A673 (cell line): Measurements from ENCODE around the gene REELD1. TPM values are rescaled to one million over a fixed set of nuclear protein-coding genes. Genes with fewer than 3 reads are reported as not detected.

Experiments used
- BruUV-seq: library from RNA; stranded (reverse); fragments of 400-500 nt; replicated peaks from 2 replicates; lab custom pipeline; 2021; lab: Mats Ljungman, UMichigan
- CTCF ChIA-PET: fragments of 300-600 bp; sonication (Branson Sonifier 250); formaldehyde crosslinking; loops from one replicate; lab custom pipeline; 2022; ENCODE audit warnings: antibody characterized with exemption; lab: Charles Lee
- POLR2A ChIA-PET: fragments of 300-600 bp; sonication (Branson Sonifier 250); formaldehyde crosslinking; loops from one replicate; lab custom pipeline; 2022; ENCODE audit warnings: antibody characterized with exemption; ENCODE audit not compliant: low non-redundant PET; lab: Charles Lee
- DNase-seq: peaks from one replicate; pipeline ENCODE4 v3.0.0-alpha.2; 2015; ENCODE audit warnings: low spot score
- H3K27ac ChIP-seq: fragments of 200-600 bp; sonication (generic); 2 replicates; pipeline ENCODE4 v1.5.1; 2016; ENCODE audit warnings: mixed run types, low read depth, mild to moderate bottlenecking, mixed read lengths, antibody characterized with exemption, low read length; ENCODE audit not compliant: poor library complexity, severe bottlenecking
- H3K27me3 ChIP-seq: fragments of 200-600 bp; sonication (generic); replicated peaks from 2 replicates; pipeline ENCODE4 v1.6.1; 2017; ENCODE audit warnings: mixed run types, low read depth, mild to moderate bottlenecking, mixed read lengths, antibody characterized with exemption, low read length; ENCODE audit not compliant: insufficient read depth, poor library complexity
- H3K36me3 ChIP-seq: fragments of 200-600 bp; sonication (generic); 2 replicates; pipeline ENCODE4 v1.6.1; 2016; ENCODE audit warnings: mixed run types, mild to moderate bottlenecking, mixed read lengths, antibody characterized with exemption, low read length; ENCODE audit not compliant: insufficient read depth, poor library complexity, severe bottlenecking
- H3K4me1 ChIP-seq: fragments of 200-600 bp; sonication (generic); 2 replicates; pipeline ENCODE4 v1.6.1; 2017; ENCODE audit warnings: mixed run types, mild to moderate bottlenecking, mixed read lengths, antibody characterized with exemption, low read length; ENCODE audit not compliant: insufficient read depth, poor library complexity, severe bottlenecking
- H3K4me3 ChIP-seq: fragments of 200-600 bp; sonication (generic); 2 replicates; pipeline ENCODE4 v1.5.1; 2016; ENCODE audit warnings: low read depth, mixed run types, mild to moderate bottlenecking, mixed read lengths, low read length; ENCODE audit not compliant: poor library complexity, severe bottlenecking
- H3K9me3 ChIP-seq: fragments of 200-600 bp; sonication (generic); 2 replicates; pipeline ENCODE4 v1.6.1; 2016; ENCODE audit warnings: mixed run types, low read depth, mild to moderate bottlenecking, mixed read lengths, antibody characterized with exemption, low read length; ENCODE audit not compliant: poor library complexity, severe bottlenecking
- EZH2 ChIP-seq: fragments of 200-600 bp; sonication (generic); IDR thresholded peaks from 2 replicates; pipeline ENCODE4 v1.6.1; 2017; ENCODE audit warnings: borderline replicate concordance, low read depth, mild to moderate bottlenecking, mixed read lengths, antibody characterized with exemption, low read length; ENCODE audit not compliant: poor library complexity, severe bottlenecking
- intact Hi-C: fragments of 100-400 bp; cut with micrococcal nuclease; formaldehyde crosslinking; loops from one replicate; pipeline ENCODE4 v1.10.0; 2022; ENCODE audit not compliant: unreplicated experiment
- total RNA-seq: library from RNA; stranded (reverse); gene quantifications from 2 replicates; pipeline ENCODE4 v1.2.3, GENCODE V29; 2021
- TF ChIP-seq, protein P1 (sequence below): fragments of 300-800, 200-600 bp; sonication (generic); conservative IDR thresholded peaks from 2 replicates; pipeline ENCODE4 v1.5.1; 2017; ENCODE audit warnings: low read depth, mild to moderate bottlenecking, antibody characterized with exemption, low read length, moderate library complexity, mixed read lengths

REELD1 gene
- total RNA-seq, 1 experiment from 2014 or later = not detected

DNA sequence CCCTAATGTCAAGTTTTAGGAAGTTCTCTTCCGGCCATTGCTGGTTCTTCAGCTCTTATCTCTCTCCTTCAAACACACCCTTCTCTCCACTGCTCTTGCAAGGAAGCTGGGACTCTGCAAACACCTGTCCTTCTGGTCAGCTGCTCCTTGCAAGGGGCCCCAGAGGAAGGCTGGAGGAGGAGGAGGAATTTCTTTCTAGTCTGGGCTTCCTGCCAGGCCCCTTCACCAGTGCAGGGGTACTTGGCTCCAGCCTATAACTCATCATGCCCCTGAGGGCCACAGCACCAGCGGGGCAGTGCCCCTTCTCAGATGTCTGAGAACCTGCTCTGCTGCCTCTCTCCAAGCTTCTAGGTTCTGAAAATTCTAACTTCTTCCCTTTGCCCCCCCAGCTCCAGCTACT lies 46.7 kb downstream of the REELD1 start:
- no peak overlapping the region for H3K27ac ChIP-seq
- intact Hi-C loops = no loop called here
- H3K27me3 ChIP-seq = no peaks in the 10 kb centered on the region
- ChIA-PET POLR2A (no interaction called here), CTCF (interaction anchor here (0.7 kb wide), 1 partner anchor 10 kb away, joined by 3 read pairs; no protein-coding TSS in a partner anchor)
- DNase-seq = no peak
- H3K4me3 ChIP-seq = no peak overlapping the region
- no peaks in the 10 kb centered on the region for H3K9me3 ChIP-seq
- TF ChIP-seq, protein P1, sequence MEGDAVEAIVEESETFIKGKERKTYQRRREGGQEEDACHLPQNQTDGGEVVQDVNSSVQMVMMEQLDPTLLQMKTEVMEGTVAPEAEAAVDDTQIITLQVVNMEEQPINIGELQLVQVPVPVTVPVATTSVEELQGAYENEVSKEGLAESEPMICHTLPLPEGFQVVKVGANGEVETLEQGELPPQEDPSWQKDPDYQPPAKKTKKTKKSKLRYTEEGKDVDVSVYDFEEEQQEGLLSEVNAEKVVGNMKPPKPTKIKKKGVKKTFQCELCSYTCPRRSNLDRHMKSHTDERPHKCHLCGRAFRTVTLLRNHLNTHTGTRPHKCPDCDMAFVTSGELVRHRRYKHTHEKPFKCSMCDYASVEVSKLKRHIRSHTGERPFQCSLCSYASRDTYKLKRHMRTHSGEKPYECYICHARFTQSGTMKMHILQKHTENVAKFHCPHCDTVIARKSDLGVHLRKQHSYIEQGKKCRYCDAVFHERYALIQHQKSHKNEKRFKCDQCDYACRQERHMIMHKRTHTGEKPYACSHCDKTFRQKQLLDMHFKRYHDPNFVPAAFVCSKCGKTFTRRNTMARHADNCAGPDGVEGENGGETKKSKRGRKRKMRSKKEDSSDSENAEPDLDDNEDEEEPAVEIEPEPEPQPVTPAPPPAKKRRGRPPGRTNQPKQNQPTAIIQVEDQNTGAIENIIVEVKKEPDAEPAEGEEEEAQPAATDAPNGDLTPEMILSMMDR = no peak
- TF ChIP-seq EZH2 = no peak
- H3K36me3 ChIP-seq = no peaks in the 10 kb centered on the region
- H3K4me1 ChIP-seq = peaks cover 6% of the 10 kb centered on the region
- BruUV-seq = no TSS peak

DNA sequence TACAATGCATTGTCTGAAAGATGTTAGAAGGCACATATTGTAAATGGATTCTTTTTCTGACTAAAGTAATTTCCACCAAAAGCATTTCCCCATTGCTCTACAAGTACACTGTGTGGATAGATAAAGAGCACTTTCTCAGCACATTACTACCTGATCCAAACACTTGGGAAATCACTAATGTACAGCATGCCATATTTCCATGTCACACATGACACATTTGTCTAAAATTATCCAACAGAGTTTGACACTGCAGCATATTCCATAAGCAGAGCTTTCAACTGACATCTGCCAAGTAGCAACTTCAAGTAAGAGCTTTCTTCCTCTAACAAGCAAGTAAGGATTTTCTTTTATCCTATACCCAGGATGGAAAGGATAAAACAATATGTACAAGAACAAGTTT lies 49.5 kb downstream of the REELD1 start:
- H3K4me3 ChIP-seq = no peak overlapping the region
- no peaks in the 10 kb centered on the region for H3K27me3 ChIP-seq
- TF ChIP-seq, protein P1 = no peak
- TF ChIP-seq EZH2 = no peak
- no TSS peak for BruUV-seq
- H3K27ac ChIP-seq = no peak overlapping the region
- no peaks in the 10 kb centered on the region for H3K4me1 ChIP-seq
- H3K9me3 ChIP-seq = no peaks in the 10 kb centered on the region
- ChIA-PET POLR2A (no interaction called here), CTCF (no interaction called here)
- intact Hi-C loops = no loop called here
- no peaks in the 10 kb centered on the region for H3K36me3 ChIP-seq
- no peak for DNase-seq

DNA sequence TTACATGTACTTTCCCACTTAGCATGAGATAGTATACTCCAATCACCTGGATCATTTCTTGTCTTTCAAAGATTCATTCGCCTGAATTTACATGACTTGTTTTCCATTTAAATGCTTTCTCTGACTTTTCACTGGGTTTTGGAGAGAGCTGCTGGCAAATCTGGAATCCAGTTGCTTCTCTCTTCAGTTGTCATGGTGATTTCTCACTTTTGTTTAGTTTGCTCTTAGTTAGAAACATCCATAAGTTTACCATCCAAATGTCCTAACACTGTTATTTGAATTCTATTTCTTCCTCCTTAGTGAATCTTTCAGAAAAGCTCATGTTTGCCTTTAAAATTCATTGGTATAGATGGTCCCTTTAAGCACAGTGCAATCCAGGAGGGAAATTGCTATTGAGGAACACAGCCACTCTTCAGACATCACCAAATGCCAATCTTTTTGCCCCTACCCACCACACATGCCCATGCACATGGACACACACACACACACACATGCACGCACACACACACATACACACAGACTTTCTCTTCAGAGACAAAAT lies 51.7 kb downstream of the REELD1 start:
- no peak overlapping the region for H3K4me3 ChIP-seq
- intact Hi-C loops = no loop called here
- ChIA-PET POLR2A (no interaction called here), CTCF (no interaction called here)
- no peak for DNase-seq
- H3K9me3 ChIP-seq = no peaks in the 10 kb centered on the region
- H3K4me1 ChIP-seq = no peaks in the 10 kb centered on the region
- no peak overlapping the region for H3K27ac ChIP-seq
- TF ChIP-seq EZH2 = no peak
- TF ChIP-seq, protein P1 = no peak
- H3K36me3 ChIP-seq = no peaks in the 10 kb centered on the region
- no TSS peak for BruUV-seq
- no peaks in the 10 kb centered on the region for H3K27me3 ChIP-seq
